Mesenchymal stem cell (in vitro differentiated cells and primary cell): ENCODE data around the gene PRSS21.

ENCODE experiments used
- DNase-seq: peaks from one replicate; pipeline ENCODE4 v3.0.0-alpha.2; 2013
- H2AFZ ChIP-seq: one replicate; pipeline ENCODE4 v1.6.1; 2013; ENCODE audit warnings: low read depth, mild to moderate bottlenecking, control low read depth, inconsistent platforms, low read length, moderate library complexity
- H2AK5ac ChIP-seq: 2 replicates; pipeline ENCODE4 v1.6.1; 2013; ENCODE audit warnings: low read length, moderate library complexity, mild to moderate bottlenecking, inconsistent platforms; ENCODE audit not compliant: severe bottlenecking
- H2BK120ac ChIP-seq: one replicate; pipeline ENCODE4 v1.6.1; 2013; ENCODE audit warnings: low read depth, mild to moderate bottlenecking, inconsistent platforms, low read length, moderate library complexity
- H2BK12ac ChIP-seq, 2 experiments: one replicate each; pipeline ENCODE4 v1.6.1; 2013; ENCODE audit warnings: inconsistent platforms in 2 of 2, low read length in 2 of 2, mild to moderate bottlenecking in 2 of 2, moderate library complexity in 2 of 2, control low read depth in 1 of 2
- H2BK15ac ChIP-seq: one replicate; pipeline ENCODE4 v1.6.1; 2013; ENCODE audit warnings: mild to moderate bottlenecking, low read depth, inconsistent platforms; ENCODE audit not compliant: poor library complexity, severe bottlenecking
- H2BK5ac ChIP-seq: 2 replicates; pipeline ENCODE4 v1.6.1; 2013; ENCODE audit warnings: low read depth, mild to moderate bottlenecking, low read length, control low read depth, inconsistent platforms; ENCODE audit not compliant: poor library complexity, severe bottlenecking
- H3K14ac ChIP-seq, 2 experiments: one replicate each; pipeline ENCODE4 v1.6.1; 2013; ENCODE audit warnings: inconsistent platforms in 2 of 2, low read length in 2 of 2, control low read depth in 1 of 2, mild to moderate bottlenecking in 1 of 2, moderate library complexity in 1 of 2
- H3K18ac ChIP-seq, 2 experiments: one replicate each; pipeline ENCODE4 v1.6.1; 2013; ENCODE audit warnings: inconsistent platforms in 2 of 2, low read length in 2 of 2, control low read depth in 1 of 2, low read depth in 1 of 2, mild to moderate bottlenecking in 1 of 2
- H3K23ac ChIP-seq, 2 experiments: one replicate each; pipeline ENCODE4 v1.6.1; 2013; ENCODE audit warnings: inconsistent platforms in 2 of 2, low read length in 2 of 2, mild to moderate bottlenecking in 2 of 2, moderate library complexity in 2 of 2, control low read depth in 1 of 2
- H3K27ac ChIP-seq: 2 replicates; pipeline ENCODE4 v1.5.1; 2013; ENCODE audit warnings: mild to moderate bottlenecking, moderate library complexity, low read length, control low read depth, inconsistent platforms; ENCODE audit not compliant: poor library complexity, severe bottlenecking
- H3K27me3 ChIP-seq, 2 experiments: 2 replicates each; pipeline versions ENCODE4 v1.6.1 to v1.7.0; 2013; ENCODE audit warnings: low read length in 2 of 2, mild to moderate bottlenecking in 2 of 2, moderate library complexity in 2 of 2, control low read depth in 1 of 2, inconsistent platforms in 1 of 2; ENCODE audit not compliant: control insufficient read depth in 1 of 2, insufficient read depth in 1 of 2
- H3K36me3 ChIP-seq, 2 experiments: 2 replicates each; pipeline versions ENCODE4 v1.6.1 to v1.7.0; 2013; ENCODE audit warnings: low read length in 2 of 2, control low read depth in 1 of 2, inconsistent platforms in 1 of 2, low read depth in 1 of 2, mild to moderate bottlenecking in 1 of 2; ENCODE audit not compliant: insufficient read depth in 2 of 2, control insufficient read depth in 1 of 2
- H3K4ac ChIP-seq, 2 experiments: one replicate each; pipeline ENCODE4 v1.6.1; 2013; ENCODE audit warnings: inconsistent platforms in 2 of 2, low read length in 2 of 2, mild to moderate bottlenecking in 2 of 2, moderate library complexity in 2 of 2, control low read depth in 1 of 2, low read depth in 1 of 2
- H3K4me1 ChIP-seq: 2 replicates; pipeline ENCODE4 v1.6.1; 2013; ENCODE audit warnings: low read depth, low read length, control low read depth; ENCODE audit not compliant: control insufficient read depth, insufficient read depth
- H3K4me2 ChIP-seq: 2 replicates; pipeline ENCODE4 v1.6.1; 2013; ENCODE audit warnings: low read length, mild to moderate bottlenecking, inconsistent platforms; ENCODE audit not compliant: poor library complexity, severe bottlenecking
- H3K4me3 ChIP-seq, 2 experiments: 2 replicates each; pipeline versions ENCODE4 v1.5.1 to v1.7.0; 2013; ENCODE audit warnings: low read length in 2 of 2, mild to moderate bottlenecking in 2 of 2, control low read depth in 1 of 2, low read depth in 1 of 2; ENCODE audit not compliant: insufficient read depth in 1 of 2
- H3K79me1 ChIP-seq: replicated peaks from 2 replicates; pipeline ENCODE4 v1.6.1; 2013; ENCODE audit warnings: mild to moderate bottlenecking, control low read depth, low read length, inconsistent platforms; ENCODE audit not compliant: poor library complexity, severe bottlenecking
- H3K9ac ChIP-seq: 2 replicates; pipeline ENCODE4 v1.7.0; 2013; ENCODE audit warnings: mild to moderate bottlenecking, low read length, moderate library complexity
- H3K9me3 ChIP-seq: 2 replicates; pipeline ENCODE4 v1.7.0; 2013; ENCODE audit warnings: mild to moderate bottlenecking, low read length; ENCODE audit not compliant: control insufficient read depth
- H4K8ac ChIP-seq: one replicate; pipeline ENCODE4 v1.6.1; 2013; ENCODE audit warnings: inconsistent platforms, mild to moderate bottlenecking, low read length, moderate library complexity
- H4K91ac ChIP-seq: one replicate; pipeline ENCODE4 v1.6.1; 2013; ENCODE audit warnings: mild to moderate bottlenecking, low read length, inconsistent platforms
- WGBS: methylation state at CpG from one replicate; pipeline ENCODE4 v1.1.7; 2013; ENCODE audit warnings: mixed read lengths; 5-methylcytosine and 5-hydroxymethylcytosine counted together

PRSS21 gene

DNA sequence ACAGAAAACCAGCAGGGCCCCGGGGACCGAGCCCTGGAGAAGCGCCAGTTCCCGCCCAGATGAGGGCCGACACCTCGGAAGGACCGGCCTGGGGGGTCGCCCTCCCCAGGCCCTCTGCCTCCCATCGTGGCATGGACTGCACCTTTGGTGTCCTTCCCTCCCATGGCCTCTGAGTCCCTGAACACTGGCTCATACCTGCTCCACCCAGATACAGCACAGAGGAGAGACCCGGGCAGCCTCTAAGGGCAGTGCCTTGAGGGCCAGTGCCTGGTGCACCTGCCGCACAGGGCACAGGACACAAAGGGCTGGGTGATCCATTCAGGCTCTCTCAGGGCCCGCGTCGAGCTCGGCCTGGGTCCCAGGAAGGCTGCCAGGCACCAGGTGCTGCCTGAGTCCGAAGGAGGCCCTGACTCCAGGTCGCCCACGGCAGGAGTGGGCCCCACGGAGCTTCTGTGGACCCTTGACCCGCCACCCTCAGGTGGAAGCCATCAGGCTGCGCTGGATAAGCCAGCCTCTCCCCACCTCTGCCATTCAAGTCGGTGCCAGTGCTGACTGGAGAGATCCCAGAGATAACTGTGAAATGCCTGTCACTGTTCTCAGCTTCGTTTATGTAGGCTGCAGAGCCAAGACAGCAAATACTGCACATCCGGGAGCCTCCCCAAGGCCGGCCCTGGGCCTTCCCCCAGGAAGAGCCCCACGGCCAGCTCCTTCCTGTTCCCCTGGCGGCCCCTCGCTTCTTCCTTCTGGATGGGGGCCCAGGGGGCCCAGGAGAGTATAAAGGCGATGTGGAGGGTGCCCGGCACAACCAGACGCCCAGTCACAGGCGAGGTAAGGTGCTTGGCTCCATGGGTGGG lies 12.7 kb downstream of the PRSS21 start, which contains the start of gene ZG16B:
TSS of gene ZG16B (plus strand) at position 803 of the 854 bp plus-strand sequence. CDS start 139 bp downstream, outside the sequence.
- Histone ChIP-seq H2BK5ac (no peak within 1 kb of the TSS), H3K4ac (no peak within 1 kb of the TSS), H3K79me1 (no peaks in the 10 kb centered on the region), H3K14ac (no peak within 1 kb of the TSS), H3K27me3 (peaks cover 8 to 78% of the 10 kb centered on the region in 2 experiments), H4K8ac (peak within 1 kb of the TSS; percentile 76), H2AFZ (no peak within 1 kb of the TSS), H3K4me1 (no peaks in the 10 kb centered on the region), H2BK12ac (peak within 1 kb of the TSS in 1 of 2 experiments; percentile 41), H3K18ac (no peak within 1 kb of the TSS), H3K23ac (no peak within 1 kb of the TSS), H2BK15ac (no peak within 1 kb of the TSS), H3K9ac (no peak within 1 kb of the TSS), H2BK120ac (no peak within 1 kb of the TSS), H4K91ac (peak within 1 kb of the TSS; percentile 34), H3K36me3 (no peaks in the 10 kb centered on the region), H3K9me3 (no peaks in the 10 kb centered on the region), H3K27ac (no peak within 1 kb of the TSS), H3K4me2 (no peak within 1 kb of the TSS), H2AK5ac (no peak within 1 kb of the TSS), H3K4me3 (no peak within 1 kb of the TSS)
- peak; percentile 10 for DNase-seq
- WGBS = 76% methylated on average over 32 of the region's 32 CpGs

DNA sequence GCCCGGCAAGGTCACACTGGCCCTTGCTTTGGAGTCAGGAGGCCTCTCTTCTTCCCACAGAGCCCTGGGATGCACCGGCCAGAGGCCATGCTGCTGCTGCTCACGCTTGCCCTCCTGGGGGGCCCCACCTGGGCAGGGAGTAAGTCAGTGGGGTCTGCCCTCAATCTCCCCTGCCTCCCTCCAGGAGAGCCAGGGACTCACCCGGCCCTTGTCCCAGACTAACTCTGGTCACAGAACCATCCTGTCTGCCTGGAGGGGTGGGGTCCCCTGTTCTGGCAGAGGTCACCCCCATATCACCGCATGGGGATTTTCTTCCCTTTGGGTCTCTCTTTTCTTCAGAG lies 13.3 kb downstream of the PRSS21 start:
- H3K23ac ChIP-seq = no peak overlapping the region
- DNase-seq = no peak
- no peaks in the 10 kb centered on the region for H3K9me3 ChIP-seq
- no peak overlapping the region for H3K9ac ChIP-seq
- no peaks in the 10 kb centered on the region for H3K36me3 ChIP-seq
- H2BK5ac ChIP-seq = no peak overlapping the region
- peaks cover 5% of the 10 kb centered on the region for H3K4me1 ChIP-seq
- H3K18ac ChIP-seq = no peak overlapping the region
- no peak overlapping the region for H3K14ac ChIP-seq
- H2AK5ac ChIP-seq = no peak overlapping the region
- peak overlapping the region; percentile 34 for H4K91ac ChIP-seq
- no peak overlapping the region for H2BK15ac ChIP-seq
- no peak overlapping the region for H3K27ac ChIP-seq
- H4K8ac ChIP-seq = peak overlapping the region; percentile 76
- H2AFZ ChIP-seq = no peak overlapping the region
- WGBS = 97% methylated on average over 5 of the region's 5 CpGs
- H3K27me3 ChIP-seq = peaks cover 8 to 72% of the 10 kb centered on the region in 2 experiments
- no peak overlapping the region for H2BK120ac ChIP-seq
- H3K79me1 ChIP-seq = no peaks in the 10 kb centered on the region
- H3K4ac ChIP-seq = no peak overlapping the region
- no peak overlapping the region for H3K4me3 ChIP-seq
- H3K4me2 ChIP-seq = no peak overlapping the region
- no peak overlapping the region for H2BK12ac ChIP-seq

GRCh38 chr16:2831203-2831602 lies 14.2 kb downstream of the PRSS21 start:
- no peak overlapping the region for H3K23ac ChIP-seq
- no peaks in the 10 kb centered on the region for H3K36me3 ChIP-seq
- 88% methylated on average over 12 of the region's 15 CpGs for WGBS
- H3K79me1 ChIP-seq = no peaks in the 10 kb centered on the region
- peaks cover 11% of the 10 kb centered on the region for H3K4me1 ChIP-seq
- H3K14ac ChIP-seq = no peak overlapping the region
- H3K27ac ChIP-seq = no peak overlapping the region
- H2BK12ac ChIP-seq = no peak overlapping the region
- no peak overlapping the region for H2AK5ac ChIP-seq
- H3K4me2 ChIP-seq = no peak overlapping the region
- H2BK120ac ChIP-seq = no peak overlapping the region
- H3K4ac ChIP-seq = no peak overlapping the region
- H2BK15ac ChIP-seq = no peak overlapping the region
- no peak overlapping the region for H4K91ac ChIP-seq
- no peak overlapping the region for H3K4me3 ChIP-seq
- no peaks in the 10 kb centered on the region for H3K9me3 ChIP-seq
- peaks cover 8 to 64% of the 10 kb centered on the region in 2 experiments for H3K27me3 ChIP-seq
- no peak overlapping the region for H3K9ac ChIP-seq
- DNase-seq = no peak
- no peak overlapping the region for H2BK5ac ChIP-seq
- no peak overlapping the region for H4K8ac ChIP-seq
- H2AFZ ChIP-seq = no peak overlapping the region
- H3K18ac ChIP-seq = no peak overlapping the region

DNA sequence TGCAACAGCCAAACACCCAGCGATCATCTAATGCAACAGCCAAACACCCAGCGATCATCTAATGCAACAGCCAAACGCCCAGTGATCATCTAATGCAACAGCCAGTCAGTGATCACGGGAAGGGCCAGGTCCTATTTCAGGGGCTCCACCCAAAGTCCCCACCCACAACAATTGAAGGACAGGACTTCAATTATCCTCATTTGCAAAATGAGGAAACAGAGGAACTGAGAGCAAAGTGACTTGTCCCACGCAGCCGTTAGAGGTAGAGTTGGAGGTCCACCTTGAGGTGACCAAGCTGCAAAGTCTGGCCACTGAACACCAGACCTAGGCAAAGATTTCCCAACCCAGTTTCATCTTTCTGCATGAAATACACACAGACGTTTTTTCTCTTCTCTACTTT lies 16.7 kb downstream of the PRSS21 start:
- DNase-seq = no peak

More for the DNA sequence above, 16.7 kb downstream of the PRSS21 start:
- no peaks in the 10 kb centered on the region for H3K79me1 ChIP-seq
- no peak overlapping the region for H3K4ac ChIP-seq
- H3K4me2 ChIP-seq = no peak overlapping the region
- no peak overlapping the region for H3K4me3 ChIP-seq
- no peak overlapping the region for H3K9ac ChIP-seq
- H2BK5ac ChIP-seq = no peak overlapping the region
- no peak overlapping the region for H3K27ac ChIP-seq
- no peak overlapping the region for H2BK15ac ChIP-seq
- H3K14ac ChIP-seq = no peak overlapping the region
- no peak overlapping the region for H2AFZ ChIP-seq
- H4K91ac ChIP-seq = no peak overlapping the region
- no peak overlapping the region for H2BK12ac ChIP-seq
- H3K27me3 ChIP-seq = peaks cover 0 to 42% of the 10 kb centered on the region in 2 experiments
- H2BK120ac ChIP-seq = no peak overlapping the region
- no peaks in the 10 kb centered on the region for H3K9me3 ChIP-seq
- H3K18ac ChIP-seq = no peak overlapping the region
- H2AK5ac ChIP-seq = no peak overlapping the region
- no peak overlapping the region for H3K23ac ChIP-seq
- no peaks in the 10 kb centered on the region for H3K36me3 ChIP-seq
- no peak overlapping the region for H4K8ac ChIP-seq
- 95% methylated on average over 6 of the region's 7 CpGs for WGBS
- H3K4me1 ChIP-seq = peaks cover 27% of the 10 kb centered on the region
